Measurements from ENCODE around the gene GPC3. TPM values are rescaled to one million over a fixed set of nuclear protein-coding genes. Genes with fewer than 3 reads are reported as not detected.

GPC3 gene
- total RNA-seq, 1 donor from 2014 or later = 1,039 TPM

DNA sequence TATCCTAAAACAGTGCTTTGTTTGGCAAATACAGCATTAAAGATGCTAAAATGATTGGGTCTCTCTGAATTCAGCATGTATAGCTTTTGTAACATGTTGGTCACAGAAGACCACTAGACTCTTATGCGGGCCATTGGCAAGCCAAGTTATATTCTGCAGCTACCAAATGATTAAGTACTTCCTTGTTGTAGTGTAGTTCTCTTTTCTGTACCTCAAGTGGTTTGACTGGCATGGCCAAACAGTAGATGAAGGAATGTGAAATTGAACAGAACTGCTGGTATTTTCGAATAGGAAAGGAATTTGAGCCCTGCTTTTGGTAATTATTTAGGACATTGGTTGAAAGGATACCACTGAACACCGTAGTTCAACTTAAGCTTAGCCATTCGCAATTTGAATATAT is 376.2 kb downstream of the GPC3 start:
- H3K9me3 Mint-ChIP-seq = peaks cover 5% of the 10 kb centered on the region
- H3K27ac ChIP-seq = no peak overlapping the region
- no peaks in the 10 kb centered on the region for H3K27me3 Mint-ChIP-seq (ENCODE audit: insufficient read depth, low read depth)
- no peak overlapping the region for H3K4me2 ChIP-seq
- no peak for DNase-seq (ENCODE audit: low spot score)
- peaks cover 1% of the 10 kb centered on the region for H3K36me3 Mint-ChIP-seq
- no peaks in the 10 kb centered on the region for H4K20me1 ChIP-seq (ENCODE audit: low read depth)
- H3K79me2 ChIP-seq (ENCODE audit: low read depth) = peaks cover 6% of the 10 kb centered on the region
- no peaks in the 10 kb centered on the region for H3K36me3 ChIP-seq
- no peaks in the 10 kb centered on the region for H3K27me3 ChIP-seq
- TF ChIP-seq EZH2 (IDR thresholded peaks at IDR 0.05) = no peak
- TF ChIP-seq EZH2phosphoT487 (IDR thresholded peaks at IDR 0.05) = no peak
- TF ChIP-seq CTCF (IDR thresholded peaks at IDR 0.05) = no peak
- no peaks in the 10 kb centered on the region for H3K9me3 ChIP-seq (ENCODE audit: low read depth)
- H3K4me1 Mint-ChIP-seq = no peaks in the 10 kb centered on the region
- H3K27ac Mint-ChIP-seq = no peak overlapping the region
- H3K4me1 ChIP-seq = no peaks in the 10 kb centered on the region
- no peak overlapping the region for H3K4me3 Mint-ChIP-seq
- no peak overlapping the region for H3K9ac ChIP-seq
- H3F3A ChIP-seq (ENCODE audit: low read depth) = no peaks in the 10 kb centered on the region
- no peak overlapping the region for H2AFZ ChIP-seq (replicated peaks)
- no peak overlapping the region for H3K4me3 ChIP-seq

- no peaks in the 10 kb centered on the region for H4K20me1 ChIP-seq (ENCODE audit: low read depth)
- peaks cover under 1% of the 10 kb centered on the region for H3K79me2 ChIP-seq (ENCODE audit: low read depth)
- no peaks in the 10 kb centered on the region for H3K4me1 Mint-ChIP-seq
- TF ChIP-seq EZH2phosphoT487 (IDR thresholded peaks at IDR 0.05) (no peak), CTCF (IDR thresholded peaks at IDR 0.05) (no peak), EZH2 (IDR thresholded peaks at IDR 0.05) (no peak)
- no peaks in the 10 kb centered on the region for H3K9me3 ChIP-seq (ENCODE audit: low read depth)
- no peaks in the 10 kb centered on the region for H3K36me3 Mint-ChIP-seq
- no peak overlapping the region for H3K27ac ChIP-seq
- H3K4me2 ChIP-seq = no peak overlapping the region
- no peak overlapping the region for H3K4me3 ChIP-seq
- no peak for DNase-seq (ENCODE audit: low spot score)
- H3F3A ChIP-seq (ENCODE audit: low read depth) = no peaks in the 10 kb centered on the region
- H2AFZ ChIP-seq (replicated peaks) = no peak overlapping the region
- no peaks in the 10 kb centered on the region for H3K9me3 Mint-ChIP-seq
- no peaks in the 10 kb centered on the region for H3K4me1 ChIP-seq
- H3K27me3 ChIP-seq = no peaks in the 10 kb centered on the region
- no peak overlapping the region for H3K27ac Mint-ChIP-seq
- no peak overlapping the region for H3K4me3 Mint-ChIP-seq
- no peaks in the 10 kb centered on the region for H3K36me3 ChIP-seq
- no peaks in the 10 kb centered on the region for H3K27me3 Mint-ChIP-seq (ENCODE audit: insufficient read depth, low read depth)
- H3K9ac ChIP-seq = no peak overlapping the region
These were observed 377.0 kb downstream of the GPC3 start for GRCh38 chrX:133608406-133608805.

- Histone ChIP-seq H3K9me3 (ENCODE audit: low read depth) (no peaks in the 10 kb centered on the region), H2AFZ (replicated peaks) (no peak overlapping the region), H3K27ac (no peak overlapping the region), H3K9ac (no peak overlapping the region), H4K20me1 (ENCODE audit: low read depth) (no peaks in the 10 kb centered on the region), H3K4me1 (no peaks in the 10 kb centered on the region), H3K27me3 (no peaks in the 10 kb centered on the region), H3K36me3 (no peaks in the 10 kb centered on the region), H3K79me2 (ENCODE audit: low read depth) (no peaks in the 10 kb centered on the region), H3F3A (ENCODE audit: low read depth) (no peaks in the 10 kb centered on the region), H3K4me3 (no peak overlapping the region), H3K4me2 (no peak overlapping the region)
- no peaks in the 10 kb centered on the region for H3K27me3 Mint-ChIP-seq (ENCODE audit: insufficient read depth, low read depth)
- no peak overlapping the region for H3K4me3 Mint-ChIP-seq
- H3K4me1 Mint-ChIP-seq = no peaks in the 10 kb centered on the region
- H3K27ac Mint-ChIP-seq = no peak overlapping the region
- no peaks in the 10 kb centered on the region for H3K36me3 Mint-ChIP-seq
- no peaks in the 10 kb centered on the region for H3K9me3 Mint-ChIP-seq
- TF ChIP-seq EZH2 (IDR thresholded peaks at IDR 0.05) (no peak), EZH2phosphoT487 (IDR thresholded peaks at IDR 0.05) (no peak), CTCF (IDR thresholded peaks at IDR 0.05) (no peak)
- no peak for DNase-seq (ENCODE audit: low spot score)
These were observed 377.7 kb downstream of the GPC3 start for GRCh38 chrX:133607419-133608348.
